WI38 (cell line): Measurements from ENCODE around the gene DNAJC1.
"Not testable (repeated sequence)": the region's sequence is repeated elsewhere in the genome, so short reads cannot be mapped to it uniquely, and the experiment has no call there.

ENCODE experiments used
- H3K4me3 ChIP-seq: 2 replicates; pipeline ENCODE4 v1.5.1; 2011; ENCODE audit warnings: low read depth, mild to moderate bottlenecking, control low read depth, low read length
- TF ChIP-seq, protein P1 (sequence below): IDR thresholded peaks from 2 replicates; pipeline ENCODE4 v1.5.1; 2012; ENCODE audit warnings: low read depth, mild to moderate bottlenecking, control low read depth, low read length

Gene DNAJC1

DNA sequence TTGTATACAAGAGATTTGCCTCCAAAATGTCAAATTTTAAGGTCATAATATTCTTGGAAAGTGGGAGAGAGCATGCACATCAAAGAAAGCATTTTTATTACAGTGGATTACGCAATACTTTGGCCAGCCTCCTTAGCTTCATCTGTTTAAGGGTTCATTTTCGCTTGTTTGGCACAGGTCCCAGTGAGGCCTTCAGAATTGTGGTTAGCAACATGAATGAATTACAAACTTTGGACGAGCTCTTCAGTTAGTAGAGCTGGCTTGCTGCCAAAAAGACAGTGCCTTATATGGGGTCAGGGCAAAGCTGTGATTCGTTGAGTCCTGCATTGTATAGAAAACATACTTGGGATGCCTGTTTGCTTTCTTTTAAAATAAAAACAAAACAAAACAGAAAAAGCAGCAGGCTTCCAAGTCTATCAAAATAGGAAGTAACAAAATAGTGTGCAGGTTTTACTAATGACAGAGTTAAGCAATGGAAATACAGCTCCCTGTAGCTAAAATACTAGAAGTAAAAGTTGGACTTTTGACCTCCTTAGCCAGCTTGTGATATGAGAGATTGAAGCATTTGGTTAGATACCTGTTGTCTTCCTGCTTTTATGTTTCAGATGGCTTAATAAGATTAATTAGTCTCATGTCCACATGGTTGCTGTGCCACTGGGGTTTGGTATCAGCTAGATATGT, 278.7 kb downstream of the DNAJC1 start:
- TF ChIP-seq, protein P1, sequence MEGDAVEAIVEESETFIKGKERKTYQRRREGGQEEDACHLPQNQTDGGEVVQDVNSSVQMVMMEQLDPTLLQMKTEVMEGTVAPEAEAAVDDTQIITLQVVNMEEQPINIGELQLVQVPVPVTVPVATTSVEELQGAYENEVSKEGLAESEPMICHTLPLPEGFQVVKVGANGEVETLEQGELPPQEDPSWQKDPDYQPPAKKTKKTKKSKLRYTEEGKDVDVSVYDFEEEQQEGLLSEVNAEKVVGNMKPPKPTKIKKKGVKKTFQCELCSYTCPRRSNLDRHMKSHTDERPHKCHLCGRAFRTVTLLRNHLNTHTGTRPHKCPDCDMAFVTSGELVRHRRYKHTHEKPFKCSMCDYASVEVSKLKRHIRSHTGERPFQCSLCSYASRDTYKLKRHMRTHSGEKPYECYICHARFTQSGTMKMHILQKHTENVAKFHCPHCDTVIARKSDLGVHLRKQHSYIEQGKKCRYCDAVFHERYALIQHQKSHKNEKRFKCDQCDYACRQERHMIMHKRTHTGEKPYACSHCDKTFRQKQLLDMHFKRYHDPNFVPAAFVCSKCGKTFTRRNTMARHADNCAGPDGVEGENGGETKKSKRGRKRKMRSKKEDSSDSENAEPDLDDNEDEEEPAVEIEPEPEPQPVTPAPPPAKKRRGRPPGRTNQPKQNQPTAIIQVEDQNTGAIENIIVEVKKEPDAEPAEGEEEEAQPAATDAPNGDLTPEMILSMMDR: no peak
- no peak overlapping the region for H3K4me3 ChIP-seq

DNA sequence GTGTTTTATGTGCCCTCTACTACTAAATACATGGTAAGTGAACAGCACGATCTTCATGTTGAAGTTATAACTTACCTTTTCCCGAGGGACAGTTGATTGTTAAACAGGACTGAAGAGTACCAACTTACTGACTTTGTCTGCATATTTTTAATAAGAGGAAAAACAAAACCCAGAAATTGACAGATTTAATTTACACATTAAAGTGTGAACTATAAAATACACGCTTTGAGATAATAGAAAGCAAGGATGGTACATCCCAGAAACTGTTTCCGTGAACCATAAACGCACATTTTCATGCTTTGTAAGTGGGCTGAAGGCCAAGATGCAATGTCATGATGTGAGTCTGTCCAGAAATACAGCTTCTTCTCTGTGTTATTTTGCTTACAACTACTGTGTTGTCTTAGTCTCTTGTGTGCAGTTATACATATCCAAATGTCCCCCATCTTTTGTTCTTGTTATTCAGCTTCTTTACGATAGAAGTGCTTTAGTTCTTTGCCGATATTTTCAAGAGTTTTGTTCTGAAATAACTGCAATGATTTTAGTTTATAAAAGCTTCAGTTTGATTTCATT, 279.4 kb downstream of the DNAJC1 start:
- H3K4me3 ChIP-seq: no peak overlapping the region
- TF ChIP-seq, protein P1: no peak

DNA sequence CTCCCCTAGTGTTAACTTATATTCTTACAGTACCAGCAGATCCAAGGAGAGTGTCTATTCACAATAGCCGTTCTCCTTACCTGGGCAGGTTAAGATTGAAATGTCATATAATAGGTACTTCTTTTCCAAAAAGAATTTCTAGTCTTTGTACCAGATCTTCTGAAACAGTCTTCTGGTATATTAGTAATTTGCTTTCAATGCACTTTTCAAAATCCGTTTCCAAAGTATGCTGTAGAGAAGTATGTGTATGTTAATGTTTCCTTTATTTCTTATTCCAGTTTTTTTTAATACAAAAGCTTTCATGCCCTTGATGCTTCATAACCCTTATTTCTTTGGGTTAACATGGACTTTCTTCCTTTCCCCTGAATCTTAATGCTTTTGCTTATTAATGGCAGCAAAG, 281.3 kb downstream of the DNAJC1 start:
- TF ChIP-seq, protein P1: no peak
- H3K4me3 ChIP-seq: no peak overlapping the region

DNA sequence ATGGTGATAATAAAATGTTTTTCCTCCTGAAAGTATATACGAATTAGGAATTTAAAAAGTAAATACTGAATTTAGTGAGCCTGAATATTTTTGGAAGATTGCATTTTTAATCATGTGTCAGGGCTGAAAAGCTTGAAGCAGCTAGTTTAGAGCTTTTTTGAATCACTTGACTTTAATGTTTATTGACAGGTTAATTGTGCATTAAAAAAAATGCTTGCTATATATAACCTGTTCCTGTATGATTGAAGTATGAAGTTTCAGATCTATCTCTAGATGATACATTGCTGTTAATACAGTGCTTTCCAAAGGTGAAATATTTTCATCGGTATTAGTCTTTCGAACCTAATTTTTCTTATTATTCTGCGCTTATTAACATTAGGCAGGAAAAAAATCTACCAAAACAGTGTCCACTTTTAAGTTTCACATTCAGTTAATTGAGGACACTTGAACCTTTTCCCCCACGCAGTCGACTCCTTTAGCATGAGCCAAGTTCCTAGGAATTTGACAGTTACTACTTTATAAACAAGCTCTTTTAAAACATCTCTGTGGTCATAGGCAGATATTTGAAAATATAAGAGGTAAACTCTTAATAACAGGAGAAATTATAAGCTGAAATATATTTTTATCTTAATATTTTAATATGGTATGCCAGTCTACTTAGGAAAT, 282.4 kb downstream of the DNAJC1 start:
- no peak overlapping the region for H3K4me3 ChIP-seq
- TF ChIP-seq, protein P1: no peak

DNA sequence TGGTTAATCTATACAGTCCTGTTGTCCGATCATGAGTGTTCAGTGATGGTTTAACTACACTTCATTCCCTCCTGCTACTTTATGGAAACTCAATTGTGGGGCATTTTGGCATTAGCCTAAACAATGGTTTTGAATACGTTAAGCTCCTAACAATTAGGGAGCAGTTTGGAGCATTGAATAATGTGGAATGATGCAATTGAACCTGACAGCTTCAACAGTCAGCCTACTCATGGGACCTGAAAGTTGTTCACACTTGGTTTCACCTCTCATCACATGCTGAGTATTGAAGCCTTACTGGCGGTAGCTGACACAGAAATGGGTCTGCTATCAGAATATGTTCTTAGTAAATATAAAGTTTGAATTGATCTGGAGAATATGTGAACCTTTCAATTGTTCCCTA, 283.4 kb downstream of the DNAJC1 start:
- no peak overlapping the region for H3K4me3 ChIP-seq
- TF ChIP-seq, protein P1: no peak

DNA sequence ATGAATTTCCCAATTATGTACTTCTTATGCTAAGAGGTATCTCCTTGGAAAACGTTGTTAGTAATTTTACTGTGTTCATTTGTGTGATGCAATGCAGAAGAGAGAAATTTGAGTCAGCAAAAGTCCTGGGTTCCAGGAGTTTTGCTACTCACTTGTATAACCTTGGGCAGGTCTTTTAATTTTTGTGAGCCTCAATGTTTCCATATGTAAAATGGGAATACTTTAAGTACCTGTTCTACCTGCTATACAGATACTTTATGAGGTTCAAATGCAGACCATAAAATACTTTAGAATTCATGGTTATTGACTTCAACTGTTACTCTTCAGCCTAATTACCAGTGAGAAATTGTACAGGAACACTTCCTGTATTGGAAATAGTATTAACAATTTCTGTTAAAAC, 284.0 kb downstream of the DNAJC1 start:
- TF ChIP-seq, protein P1: no peak
- no peak overlapping the region for H3K4me3 ChIP-seq

DNA sequence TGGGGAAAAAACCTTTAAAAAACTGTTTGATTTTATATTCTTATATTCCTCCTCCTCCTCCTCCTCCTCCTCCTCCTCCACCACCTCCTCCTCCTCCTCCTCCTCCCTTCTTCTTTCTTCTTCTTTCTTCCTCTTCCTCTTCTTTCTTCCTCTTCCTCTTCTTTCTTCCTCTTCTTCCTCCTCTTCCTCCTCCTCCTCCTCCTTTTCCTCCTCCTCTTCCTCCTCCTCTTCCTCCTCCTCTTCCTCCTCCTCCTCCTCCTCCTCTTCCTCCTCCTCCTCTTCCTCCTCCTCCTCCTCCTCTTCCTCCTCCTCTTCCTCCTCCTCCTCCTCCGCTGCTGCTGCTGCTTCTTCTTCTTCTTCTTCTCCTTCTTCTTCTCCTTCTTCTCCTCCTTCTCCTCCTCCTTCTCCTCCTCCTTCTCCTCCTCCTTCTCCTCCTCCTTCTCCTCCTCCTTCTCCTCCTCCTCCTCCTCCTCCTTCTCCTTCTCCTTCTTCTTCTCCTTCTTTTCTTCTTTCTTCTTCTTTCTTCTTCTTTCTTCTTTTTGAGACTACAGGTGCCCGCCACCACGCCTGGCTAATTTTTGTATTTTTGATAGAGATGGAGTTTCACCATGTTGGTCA, 286.0 kb downstream of the DNAJC1 start:
- H3K4me3 ChIP-seq: not testable (repeated sequence)
